Loucy (cell line): ENCODE results near the gene MCOLN1.

Experiments used
- H2AFZ ChIP-seq: fragments of 200-600 bp; sonication (generic); 2 replicates; pipeline ENCODE4 v1.6.0; 2016; ENCODE audit warnings: antibody characterized with exemption, mild to moderate bottlenecking, low read length, moderate library complexity
- H3F3A ChIP-seq: fragments of 200-600 bp; 2 replicates; pipeline ENCODE4 v1.6.0; 2016; ENCODE audit warnings: antibody characterized with exemption, low read depth, mild to moderate bottlenecking
- H3K27me3 ChIP-seq: fragments of 200-600 bp; sonication (generic); 2 replicates; pipeline ENCODE4 v1.6.1; 2014; ENCODE audit warnings: low read length, mild to moderate bottlenecking; ENCODE audit not compliant: insufficient read depth, poor library complexity, severe bottlenecking
- H3K36me3 ChIP-seq: fragments of 200-600 bp; sonication (generic); 2 replicates; pipeline ENCODE4 v1.6.1; 2016; ENCODE audit warnings: low read length; ENCODE audit not compliant: insufficient read depth
- H3K4me1 ChIP-seq: fragments of 200-600 bp; sonication (generic); 2 replicates; pipeline ENCODE4 v1.5.1; 2014; ENCODE audit warnings: low read length, mild to moderate bottlenecking; ENCODE audit not compliant: insufficient read depth, poor library complexity, severe bottlenecking
- H3K4me2 ChIP-seq: fragments of 200-600 bp; sonication (generic); 2 replicates; pipeline ENCODE4 v1.6.0; 2014; ENCODE audit warnings: antibody characterized with exemption, low read length, low read depth, mild to moderate bottlenecking; ENCODE audit not compliant: poor library complexity, severe bottlenecking
- H3K4me3 ChIP-seq: fragments of 200-600 bp; sonication (generic); 2 replicates; pipeline ENCODE4 v1.5.1; 2014; ENCODE audit warnings: low read length, mild to moderate bottlenecking, mixed read lengths; ENCODE audit not compliant: poor library complexity, severe bottlenecking
- H3K79me2 ChIP-seq: fragments of 200-600 bp; sonication (generic); 2 replicates; pipeline ENCODE4 v1.6.1; 2014; ENCODE audit warnings: low read length; ENCODE audit not compliant: insufficient read depth
- H3K9ac ChIP-seq: fragments of 200-600 bp; sonication (generic); 2 replicates; pipeline ENCODE4 v1.6.0; 2014; ENCODE audit warnings: mild to moderate bottlenecking, low read depth, low read length, moderate library complexity; ENCODE audit not compliant: poor library complexity, severe bottlenecking
- H3K9me2 ChIP-seq: fragments of 200-600 bp; sonication (generic); replicated peaks from 2 replicates; pipeline ENCODE4 v1.6.1; 2016; ENCODE audit warnings: low read depth, low read length, mixed read lengths
- H3K9me3 ChIP-seq: fragments of 200-600 bp; sonication (generic); 2 replicates; pipeline ENCODE4 v1.6.1; 2014; ENCODE audit warnings: mild to moderate bottlenecking, antibody characterized with exemption, low read length, low read depth; ENCODE audit not compliant: insufficient read depth
- H4K20me1 ChIP-seq: fragments of 200-600 bp; sonication (generic); 2 replicates; pipeline ENCODE4 v1.6.0; 2014; ENCODE audit warnings: antibody characterized with exemption, low read length, mild to moderate bottlenecking; ENCODE audit not compliant: insufficient read depth, poor library complexity, severe bottlenecking
- CTCF ChIP-seq: fragments of 200-600 bp; sonication (generic); conservative IDR thresholded peaks from 2 replicates; pipeline ENCODE4 v1.5.1; 2014; ENCODE audit warnings: mild to moderate bottlenecking, antibody characterized with exemption, low read length
- EZH2phosphoT487 ChIP-seq: fragments of 200-600 bp; IDR thresholded peaks from 2 replicates; pipeline ENCODE4 v1.6.1; 2018; ENCODE audit warnings: antibody characterized with exemption, mild to moderate bottlenecking, moderate library complexity, borderline replicate concordance

MCOLN1 gene

GRCh38 chr19:7476777-7477494 lies 45.5 kb upstream of the MCOLN1 start:
- Histone ChIP-seq H3K27me3 (no peaks in the 10 kb centered on the region), H3K4me2 (no peak overlapping the region), H3K9me2 (no peaks in the 10 kb centered on the region), H3K79me2 (no peaks in the 10 kb centered on the region), H3K4me1 (no peaks in the 10 kb centered on the region), H3K9me3 (no peaks in the 10 kb centered on the region), H3K36me3 (peaks cover 10% of the 10 kb centered on the region; the same call in 1 of the 2 replicates), H3K9ac (no peak overlapping the region), H3F3A (no peaks in the 10 kb centered on the region), H2AFZ (no peak overlapping the region), H4K20me1 (no peaks in the 10 kb centered on the region), H3K4me3 (no peak overlapping the region)
- TF ChIP-seq CTCF (no peak), EZH2phosphoT487 (no peak)

GRCh38 chr19:7477758-7478157 lies 44.7 kb upstream of the MCOLN1 start:
- no peak overlapping the region for H2AFZ ChIP-seq
- TF ChIP-seq CTCF, result no peak
- no peak for TF ChIP-seq EZH2phosphoT487
- no peaks in the 10 kb centered on the region for H3K9me3 ChIP-seq
- H3K79me2 ChIP-seq, result no peaks in the 10 kb centered on the region
- no peak overlapping the region for H3K4me3 ChIP-seq
- no peaks in the 10 kb centered on the region for H3F3A ChIP-seq
- no peaks in the 10 kb centered on the region for H3K9me2 ChIP-seq
- peaks cover 4% of the 10 kb centered on the region; the same call in 1 of the 2 replicates for H3K36me3 ChIP-seq
- H4K20me1 ChIP-seq, result no peaks in the 10 kb centered on the region
- no peak overlapping the region for H3K9ac ChIP-seq
- H3K4me2 ChIP-seq, result no peak overlapping the region
- no peaks in the 10 kb centered on the region for H3K4me1 ChIP-seq
- H3K27me3 ChIP-seq, result no peaks in the 10 kb centered on the region

- Histone ChIP-seq H3F3A (no peaks in the 10 kb centered on the region), H3K4me1 (no peaks in the 10 kb centered on the region), H2AFZ (no peak overlapping the region), H3K9me3 (no peaks in the 10 kb centered on the region), H3K4me2 (no peak overlapping the region), H3K79me2 (no peaks in the 10 kb centered on the region), H3K4me3 (no peak overlapping the region), H3K27me3 (no peaks in the 10 kb centered on the region), H4K20me1 (no peaks in the 10 kb centered on the region), H3K36me3 (peaks cover under 1% of the 10 kb centered on the region; the same call in 1 of the 2 replicates), H3K9me2 (no peaks in the 10 kb centered on the region), H3K9ac (no peak overlapping the region)
- TF ChIP-seq CTCF (no peak), EZH2phosphoT487 (no peak)
Observed at GRCh38 chr19:7478173-7478842, 44.1 kb upstream of the MCOLN1 start.
